AG04450 (cell line): ENCODE results near the gene SYT8. TPM values are rescaled to one million over a fixed set of nuclear protein-coding genes. Genes with fewer than 3 reads are reported as not detected.

Source experiments
- CTCF ChIA-PET: fragments of 300-600, 350-600 bp; formaldehyde crosslinking; extraction: SDS; loops from one replicate; lab custom pipeline; 2022; ENCODE audit warnings: antibody characterized with exemption, inconsistent platforms; lab: Charles Lee
- POLR2A ChIA-PET: fragments of 350-600 bp; formaldehyde crosslinking; extraction: SDS; loops from one replicate; lab custom pipeline; 2021; ENCODE audit warnings: antibody characterized with exemption, inconsistent platforms; lab: Yijun Ruan, JAX
- DNase-seq: peaks from one replicate; pipeline ENCODE4 v3.0.0-alpha.2; 2011; ENCODE audit warnings: low read depth, low spot score
- H3K27ac ChIP-seq: one replicate; pipeline ENCODE4 v1.5.1; 2012; ENCODE audit warnings: low read depth, low read length, control low read depth
- H3K27me3 ChIP-seq: one replicate; pipeline ENCODE4 v1.6.0; 2012; ENCODE audit warnings: low read length; ENCODE audit not compliant: control insufficient read depth, insufficient read depth
- H3K4me3 ChIP-seq: 2 replicates; pipeline ENCODE4 v1.5.1; 2011; ENCODE audit warnings: mild to moderate bottlenecking, low read depth, low read length, control low read depth
- H3K9me3 ChIP-seq: 2 replicates; pipeline ENCODE4 v1.5.1; 2012; ENCODE audit warnings: low read length; ENCODE audit not compliant: control insufficient read depth, insufficient read depth
- CTCF ChIP-seq: IDR thresholded peaks from 2 replicates; pipeline ENCODE4 v1.5.1; 2011; ENCODE audit warnings: low read depth, low read length, control low read depth, inconsistent platforms
- polyA plus RNA-seq: library from polyadenylated mRNA; depleted of rRNA; stranded (reverse); fragments of >200 nt; gene quantifications from 2 replicates; pipeline ENCODE4 v1.2.3, GENCODE V29; 2011

SYT8 gene
- polyA plus RNA-seq, 1 experiment: not detected

- CTCF ChIA-PET: interaction anchor here (1.0 to 1.8 kb wide), 2 partner anchors 18 to 162 kb away, joined by 4 to 8 read pairs; no protein-coding TSS in a partner anchor
- POLR2A ChIA-PET: no interaction called here
- Histone ChIP-seq H3K9me3 (peaks cover 13% of the 10 kb centered on the region), H3K4me3 (no peak overlapping the region), H3K27me3 (peaks cover 24% of the 10 kb centered on the region), H3K27ac (no peak overlapping the region)
- DNase-seq: no peak
- TF ChIP-seq CTCF: no peak
Observed at GRCh38 chr11:1814691-1815090, 20.1 kb upstream of the SYT8 start.

- no peak overlapping the region for H3K4me3 ChIP-seq
- no peak overlapping the region for H3K27ac ChIP-seq
- H3K27me3 ChIP-seq: peaks cover 28% of the 10 kb centered on the region
- no peak for TF ChIP-seq CTCF
- ChIA-PET CTCF (interaction anchor here (1.0 to 1.8 kb wide), 3 partner anchors 18 to 163 kb away, joined by 4 to 8 read pairs (median 4); no protein-coding TSS in a partner anchor), POLR2A (no interaction called here)
- no peak for DNase-seq
- H3K9me3 ChIP-seq: peaks cover 13% of the 10 kb centered on the region
Observed at GRCh38 chr11:1815311-1815710, 19.5 kb upstream of the SYT8 start.

- peaks cover 23% of the 10 kb centered on the region for H3K27me3 ChIP-seq
- H3K4me3 ChIP-seq: no peak overlapping the region
- no peak for DNase-seq
- no peak for TF ChIP-seq CTCF
- peaks cover 13% of the 10 kb centered on the region for H3K9me3 ChIP-seq
- CTCF ChIA-PET: interaction anchor here (1.7 to 1.8 kb wide), 2 partner anchors 122 to 163 kb away, joined by 4 to 8 read pairs; no protein-coding TSS in a partner anchor
- no peak overlapping the region for H3K27ac ChIP-seq
- POLR2A ChIA-PET: no interaction called here
Observed at GRCh38 chr11:1815751-1816150, 19.0 kb upstream of the SYT8 start.

- ChIA-PET POLR2A (no interaction called here), CTCF (interaction anchor here (1.5 kb wide), 1 partner anchor 123 kb away, joined by 6 read pairs; no protein-coding TSS in a partner anchor)
- H3K9me3 ChIP-seq: peaks cover 12% of the 10 kb centered on the region
- peaks cover 25% of the 10 kb centered on the region for H3K27me3 ChIP-seq
- no peak overlapping the region for H3K4me3 ChIP-seq
- no peak for DNase-seq
- no peak overlapping the region for H3K27ac ChIP-seq
- TF ChIP-seq CTCF: no peak
Observed at GRCh38 chr11:1817000-1817399, 17.8 kb upstream of the SYT8 start.

GRCh38 chr11:1817511-1817910 is 17.3 kb upstream of the SYT8 start:
- ChIA-PET POLR2A (no interaction called here), CTCF (interaction anchor here (0.8 to 1.5 kb wide), 2 partner anchors 124 to 165 kb away, joined by 3 to 6 read pairs; no protein-coding TSS in a partner anchor)
- H3K27ac ChIP-seq: no peak overlapping the region
- TF ChIP-seq CTCF: no peak
- no peak for DNase-seq
- no peak overlapping the region for H3K4me3 ChIP-seq
- H3K27me3 ChIP-seq: peaks cover 25% of the 10 kb centered on the region
- H3K9me3 ChIP-seq: peaks cover 8% of the 10 kb centered on the region
